Sigmoid colon (tissue), 7 donors: Measurements from ENCODE around the gene PAK1. TPM values are rescaled to one million over a fixed set of nuclear protein-coding genes. Genes with fewer than 3 reads are reported as not detected.

Experiments
- DNase-seq: peaks from one replicate; pipeline ENCODE4 v3.0.0-alpha.2; 2019
- H3K27ac ChIP-seq, 4 donors: fragments of 200-600 bp; sonication (generic); one replicate each; pipeline ENCODE4 v1.5.1; 2016 to 2019; ENCODE audit warnings: mild to moderate bottlenecking in 1 of 4
- H3K27me3 ChIP-seq, 3 donors: fragments of 200-600 bp; sonication (generic); one replicate each; pipeline ENCODE4 v1.5.1; 2019; ENCODE audit warnings: mild to moderate bottlenecking in 1 of 3
- H3K36me3 ChIP-seq, 4 donors: fragments of 200-600 bp; sonication (generic); one replicate each; pipeline ENCODE4 v1.5.1; 2016 to 2019
- H3K4me1 ChIP-seq, 4 donors: fragments of 200-600 bp; sonication (generic); one replicate each; pipeline ENCODE4 v1.5.1; 2017 to 2019
- H3K4me3 ChIP-seq, 4 donors: fragments of 200-600 bp; sonication (generic); one replicate each; pipeline ENCODE4 v1.5.1; 2017 to 2019; ENCODE audit warnings: mild to moderate bottlenecking in 2 of 4, moderate library complexity in 1 of 4
- H3K9me3 ChIP-seq, 4 donors: fragments of 200-600 bp in 3 of 4; sonication (generic) in 3 of 4; one replicate each; pipeline versions ENCODE4 v1.5.1 to v1.6.1; 2013 to 2019
- EP300 ChIP-seq, 4 donors: sonication (generic); formaldehyde crosslinking; IDR thresholded peaks; one replicate each; pipeline ENCODE4 v1.6.1; 2017; ENCODE audit warnings: antibody characterized with exemption in 4 of 4
- POLR2A ChIP-seq, 2 donors: fragments of 450-650 bp; IDR thresholded peaks; one replicate each; pipeline ENCODE4 v1.6.1; 2016; ENCODE audit warnings: antibody characterized with exemption in 2 of 2, mild to moderate bottlenecking in 2 of 2, moderate library complexity in 2 of 2
- POLR2AphosphoS5 ChIP-seq, 4 donors: sonication (generic); formaldehyde crosslinking; IDR thresholded peaks; one replicate each; pipeline ENCODE4 v1.6.1; 2017; ENCODE audit warnings: antibody characterized with exemption in 4 of 4
- WGBS, 2 donors: extraction: QIAGEN DNeasy Blood & Tissue Kit; methylation state at CpG; one replicate each; pipeline ENCODE4 v1.1.7; 2013; 5-methylcytosine and 5-hydroxymethylcytosine counted together
- intact Hi-C: fragments of 100-400 bp; cut with DNase I; formaldehyde crosslinking; loops from one replicate; pipeline ENCODE4 v1.15.1; 2023
- polyA plus RNA-seq, 3 donors: library from polyadenylated mRNA; stranded (reverse); fragments of 200-250 nt; gene quantifications; one replicate each; pipeline ENCODE4 v1.2.3, GENCODE V29; 2013
- total RNA-seq, 4 donors: library from RNA; depleted of rRNA; stranded (reverse); fragments of >200 nt; gene quantifications; one replicate each; pipeline ENCODE4 v1.1.0, GENCODE V29; 2016
- TF ChIP-seq, protein P1 (sequence below), 4 experiments: fragments of 450-650 bp in 3 of 4; fragments of 200-600 bp in 1 of 4; IDR thresholded peaks; one replicate each; pipeline ENCODE4 v1.5.1; 2016 to 2019; ENCODE audit warnings: antibody characterized with exemption in 4 of 4, mild to moderate bottlenecking in 3 of 4, moderate library complexity in 2 of 4
- donor health status: healthy with polysubstance abuse.
- donor health status: Bipolar disorder and iron deficiency.
- donor health status: healthy.

Gene PAK1
- total and polyA plus RNA-seq, 7 donors, result 24.6 to 79.3 (median 37.7) TPM

- Histone ChIP-seq H3K36me3 (no peaks in the 10 kb centered on the region), H3K9me3 (no peaks in the 10 kb centered on the region), H3K27me3 (no peaks in the 10 kb centered on the region), H3K27ac (no peak overlapping the region), H3K4me3 (no peak overlapping the region), H3K4me1 (no peaks in the 10 kb centered on the region)
- TF ChIP-seq, protein P1, sequence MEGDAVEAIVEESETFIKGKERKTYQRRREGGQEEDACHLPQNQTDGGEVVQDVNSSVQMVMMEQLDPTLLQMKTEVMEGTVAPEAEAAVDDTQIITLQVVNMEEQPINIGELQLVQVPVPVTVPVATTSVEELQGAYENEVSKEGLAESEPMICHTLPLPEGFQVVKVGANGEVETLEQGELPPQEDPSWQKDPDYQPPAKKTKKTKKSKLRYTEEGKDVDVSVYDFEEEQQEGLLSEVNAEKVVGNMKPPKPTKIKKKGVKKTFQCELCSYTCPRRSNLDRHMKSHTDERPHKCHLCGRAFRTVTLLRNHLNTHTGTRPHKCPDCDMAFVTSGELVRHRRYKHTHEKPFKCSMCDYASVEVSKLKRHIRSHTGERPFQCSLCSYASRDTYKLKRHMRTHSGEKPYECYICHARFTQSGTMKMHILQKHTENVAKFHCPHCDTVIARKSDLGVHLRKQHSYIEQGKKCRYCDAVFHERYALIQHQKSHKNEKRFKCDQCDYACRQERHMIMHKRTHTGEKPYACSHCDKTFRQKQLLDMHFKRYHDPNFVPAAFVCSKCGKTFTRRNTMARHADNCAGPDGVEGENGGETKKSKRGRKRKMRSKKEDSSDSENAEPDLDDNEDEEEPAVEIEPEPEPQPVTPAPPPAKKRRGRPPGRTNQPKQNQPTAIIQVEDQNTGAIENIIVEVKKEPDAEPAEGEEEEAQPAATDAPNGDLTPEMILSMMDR (IDR thresholded peaks at IDR 0.05), result no peak
- TF ChIP-seq POLR2AphosphoS5 (IDR thresholded peaks at IDR 0.05) (no peak), POLR2A (IDR thresholded peaks at IDR 0.05) (no peak), EP300 (IDR thresholded peaks at IDR 0.05) (no peak)
- intact Hi-C loops, result no loop called here
- DNase-seq, result no peak
Observed at GRCh38 chr11:77308838-77309237, 165.1 kb downstream of the PAK1 start.

- Histone ChIP-seq H3K4me3 (no peak overlapping the region), H3K4me1 (no peaks in the 10 kb centered on the region), H3K9me3 (no peaks in the 10 kb centered on the region), H3K27me3 (no peaks in the 10 kb centered on the region), H3K27ac (no peak overlapping the region), H3K36me3 (no peaks in the 10 kb centered on the region)
- TF ChIP-seq POLR2AphosphoS5 (IDR thresholded peaks at IDR 0.05) (no peak), EP300 (IDR thresholded peaks at IDR 0.05) (no peak), POLR2A (IDR thresholded peaks at IDR 0.05) (no peak)
- TF ChIP-seq, protein P1 (IDR thresholded peaks at IDR 0.05), result no peak
- intact Hi-C loops, result no loop called here
- WGBS, 2 donors, result 89 to 92% methylated on average over 2 of the region's 2 CpGs
- no peak for DNase-seq
Observed at GRCh38 chr11:77303328-77303727, 170.6 kb downstream of the PAK1 start.

GRCh38 chr11:77302752-77303151, 171.1 kb downstream of the PAK1 start:
- Histone ChIP-seq H3K36me3 (no peaks in the 10 kb centered on the region), H3K9me3 (no peaks in the 10 kb centered on the region), H3K4me1 (no peaks in the 10 kb centered on the region), H3K27ac (no peak overlapping the region), H3K4me3 (no peak overlapping the region), H3K27me3 (no peaks in the 10 kb centered on the region)
- TF ChIP-seq POLR2AphosphoS5 (IDR thresholded peaks at IDR 0.05) (no peak), POLR2A (IDR thresholded peaks at IDR 0.05) (no peak), EP300 (IDR thresholded peaks at IDR 0.05) (no peak)
- TF ChIP-seq, protein P1 (IDR thresholded peaks at IDR 0.05), result no peak
- intact Hi-C loops, result no loop called here
- 71 to 81% methylated on average over 3 of the region's 3 CpGs for WGBS, 2 donors
- no peak for DNase-seq

DNA sequence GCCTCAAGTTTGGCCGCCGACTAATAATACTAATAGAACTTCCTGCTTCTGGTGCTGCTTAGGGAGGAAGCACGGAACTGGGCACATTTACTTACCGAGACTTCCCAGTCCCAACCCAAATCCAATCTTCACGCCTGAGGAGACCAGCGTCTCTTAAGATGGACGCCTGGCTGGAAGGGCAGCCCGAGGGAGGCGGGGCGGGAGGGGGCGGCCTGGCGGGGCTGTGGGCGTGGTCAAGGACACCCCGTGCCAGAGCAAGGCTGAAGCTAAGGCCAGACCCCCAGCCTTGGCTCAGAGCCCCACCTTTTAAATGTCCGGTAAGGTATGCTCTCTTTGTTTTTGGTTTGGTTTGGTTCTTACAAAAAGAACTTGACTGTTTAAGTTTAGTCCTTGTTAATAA, 172.4 kb downstream of the PAK1 start, which contains the start of gene GDPD4:
Gene GDPD4 (minus strand): TSS at position 177 of the 400 bp plus-strand sequence. CDS start 16,549 bp downstream, outside the sequence.
- WGBS, 2 donors, result 93% methylated on average over 15 of the region's 15 CpGs

More for the DNA sequence above, 172.4 kb downstream of the PAK1 start, which contains the start of gene GDPD4:
- H3K36me3 ChIP-seq, result no peaks in the 10 kb centered on the region
- TF ChIP-seq POLR2AphosphoS5 (IDR thresholded peaks at IDR 0.05), result no peak
- TF ChIP-seq, protein P1 (IDR thresholded peaks at IDR 0.05), result no peak
- no peak for TF ChIP-seq POLR2A (IDR thresholded peaks at IDR 0.05)
- no peak for TF ChIP-seq EP300 (IDR thresholded peaks at IDR 0.05)
- H3K27me3 ChIP-seq, result no peaks in the 10 kb centered on the region
- H3K27ac ChIP-seq, result no peak within 1 kb of the TSS
- H3K9me3 ChIP-seq, result no peaks in the 10 kb centered on the region
- intact Hi-C loops, result no loop called here
- no peak for DNase-seq
- H3K4me3 ChIP-seq, result no peak within 1 kb of the TSS
- H3K4me1 ChIP-seq, result no peaks in the 10 kb centered on the region
